GM12865 (cell line): ENCODE measurements around the gene RNF26.
A peak's percentile ranks its signal among the peaks of the same experiment; 100 is the strongest.

Experiments used
- DNase-seq: peaks from one replicate; pipeline ENCODE4 v3.0.0; 2010; ENCODE audit warnings: low read depth
- H3K4me3 ChIP-seq: 2 replicates; pipeline ENCODE4 v1.5.1; 2011; ENCODE audit warnings: mild to moderate bottlenecking, low read depth, low read length, control low read depth
- CTCF ChIP-seq: IDR thresholded peaks from 2 replicates; pipeline ENCODE4 v1.5.1; 2011; ENCODE audit warnings: low read length, control low read depth, low read depth, inconsistent platforms; ENCODE audit not compliant: insufficient read depth; ENCODE audit errors: missing control alignments

RNF26 gene

GRCh38 chr11:119323532-119324033 is 10.7 kb upstream of the RNF26 start:
- peak; percentile 79 for DNase-seq
- TF ChIP-seq CTCF = peak; percentile 76
- H3K4me3 ChIP-seq = no peak overlapping the region

- no peak for TF ChIP-seq CTCF
- DNase-seq = no peak
- no peak overlapping the region for H3K4me3 ChIP-seq
These were observed 10.1 kb upstream of the RNF26 start for GRCh38 chr11:119324189-119324588.

- H3K4me3 ChIP-seq = no peak overlapping the region
- no peak for TF ChIP-seq CTCF
- no peak for DNase-seq
These were observed 5.0 kb upstream of the RNF26 start for GRCh38 chr11:119329320-119329719.

GRCh38 chr11:119330237-119330636 is 4.1 kb upstream of the RNF26 start:
- DNase-seq = no peak
- H3K4me3 ChIP-seq = no peak overlapping the region
- TF ChIP-seq CTCF = no peak

GRCh38 chr11:119332111-119332765 is 2.1 kb upstream of the RNF26 start:
- TF ChIP-seq CTCF = no peak
- DNase-seq = no peak
- no peak overlapping the region for H3K4me3 ChIP-seq

- TF ChIP-seq CTCF = no peak
- H3K4me3 ChIP-seq = peak overlapping the region; percentile 79
- DNase-seq = no peak
These were observed 846 bp downstream of the RNF26 start for GRCh38 chr11:119335091-119335654.
